ENCODE data around the gene SMIM21. TPM values are rescaled to one million over a fixed set of nuclear protein-coding genes. Genes with fewer than 3 reads are reported as not detected.

SMIM21 gene
- polyA plus RNA-seq, 3 donors: not detected

DNA sequence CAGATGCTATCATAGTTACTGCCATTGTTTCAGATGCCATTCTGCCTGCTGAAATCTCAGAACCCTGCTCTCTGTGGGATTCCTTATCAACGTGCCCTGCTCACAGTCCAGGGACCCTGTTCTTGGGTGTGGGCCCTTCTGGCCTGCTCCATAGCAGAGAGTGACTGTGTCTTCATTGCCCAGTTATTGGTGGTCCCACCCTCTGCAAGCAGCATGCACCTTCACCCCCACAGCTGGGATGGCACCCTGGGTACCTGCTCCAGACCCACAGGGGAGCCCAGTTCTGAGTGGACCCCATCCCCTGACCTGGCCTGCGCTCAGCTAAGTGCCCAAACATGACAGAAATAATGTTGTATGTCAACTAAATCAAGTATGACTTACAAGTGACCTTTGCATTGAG lies 36.6 kb downstream of the SMIM21 start:
- intact Hi-C loops (cut with micrococcal nuclease): no loop called here
- Histone ChIP-seq H3K4me2 (replicated peaks; ENCODE audit: extremely low read depth, low read length, poor library complexity, severe bottlenecking) (no peak overlapping the region), H4K20me1 (ENCODE audit: insufficient read depth, low read length) (no peaks in the 10 kb centered on the region), H3K4me3 (replicated peaks in 1 of 3; ENCODE audit: low read depth in 2 of 3, low read length in 3 of 3) (no peak overlapping the region), H3K27ac (ENCODE audit: low read depth in 1 of 2, low read length in 2 of 2) (no peak overlapping the region), H3K9ac (ENCODE audit: insufficient read depth, low read length, poor library complexity, severe bottlenecking) (no peak overlapping the region), H3K4me1 (ENCODE audit: control insufficient read depth in 1 of 2, insufficient read depth in 2 of 2, low read length in 2 of 2) (no peaks in the 10 kb centered on the region), H3K27me3 (ENCODE audit: control insufficient read depth in 2 of 2, insufficient read depth in 2 of 2, low read length in 2 of 2) (peaks cover 0 to 7% of the 10 kb centered on the region in 2 donors), H3K79me2 (ENCODE audit: insufficient read depth, low read length) (no peaks in the 10 kb centered on the region), H3K9me3 (replicated peaks in 1 of 2; ENCODE audit: control insufficient read depth in 1 of 2, insufficient read depth in 1 of 2, low read length in 2 of 2) (no peaks in the 10 kb centered on the region), H3K36me3 (replicated peaks in 1 of 2; ENCODE audit: control insufficient read depth in 1 of 2, insufficient read depth in 2 of 2, low read length in 2 of 2) (no peaks in the 10 kb centered on the region), H2AFZ (ENCODE audit: insufficient read depth, low read depth, low read length, poor library complexity, severe bottlenecking) (no peak overlapping the region)
- Mint-ChIP-seq H3K27ac (no peak overlapping the region), H3K4me1 (no peaks in the 10 kb centered on the region), H3K9me3 (peaks cover 0 to 7% (median 4%) of the 10 kb centered on the region in 7 donors), H3K4me3 (no peak overlapping the region), H3K27me3 (ENCODE audit: low read depth in 3 of 3) (peaks cover 5 to 9% (median 5%) of the 10 kb centered on the region in 3 donors), H3K36me3 (no peaks in the 10 kb centered on the region)
- TF ChIP-seq, protein P1, sequence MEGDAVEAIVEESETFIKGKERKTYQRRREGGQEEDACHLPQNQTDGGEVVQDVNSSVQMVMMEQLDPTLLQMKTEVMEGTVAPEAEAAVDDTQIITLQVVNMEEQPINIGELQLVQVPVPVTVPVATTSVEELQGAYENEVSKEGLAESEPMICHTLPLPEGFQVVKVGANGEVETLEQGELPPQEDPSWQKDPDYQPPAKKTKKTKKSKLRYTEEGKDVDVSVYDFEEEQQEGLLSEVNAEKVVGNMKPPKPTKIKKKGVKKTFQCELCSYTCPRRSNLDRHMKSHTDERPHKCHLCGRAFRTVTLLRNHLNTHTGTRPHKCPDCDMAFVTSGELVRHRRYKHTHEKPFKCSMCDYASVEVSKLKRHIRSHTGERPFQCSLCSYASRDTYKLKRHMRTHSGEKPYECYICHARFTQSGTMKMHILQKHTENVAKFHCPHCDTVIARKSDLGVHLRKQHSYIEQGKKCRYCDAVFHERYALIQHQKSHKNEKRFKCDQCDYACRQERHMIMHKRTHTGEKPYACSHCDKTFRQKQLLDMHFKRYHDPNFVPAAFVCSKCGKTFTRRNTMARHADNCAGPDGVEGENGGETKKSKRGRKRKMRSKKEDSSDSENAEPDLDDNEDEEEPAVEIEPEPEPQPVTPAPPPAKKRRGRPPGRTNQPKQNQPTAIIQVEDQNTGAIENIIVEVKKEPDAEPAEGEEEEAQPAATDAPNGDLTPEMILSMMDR (IDR thresholded peaks at IDR 0.05): no peak
- 89% methylated on average over 2 of the region's 2 CpGs for WGBS (ENCODE audit: insufficient coverage)
- no peak for DNase-seq

DNA sequence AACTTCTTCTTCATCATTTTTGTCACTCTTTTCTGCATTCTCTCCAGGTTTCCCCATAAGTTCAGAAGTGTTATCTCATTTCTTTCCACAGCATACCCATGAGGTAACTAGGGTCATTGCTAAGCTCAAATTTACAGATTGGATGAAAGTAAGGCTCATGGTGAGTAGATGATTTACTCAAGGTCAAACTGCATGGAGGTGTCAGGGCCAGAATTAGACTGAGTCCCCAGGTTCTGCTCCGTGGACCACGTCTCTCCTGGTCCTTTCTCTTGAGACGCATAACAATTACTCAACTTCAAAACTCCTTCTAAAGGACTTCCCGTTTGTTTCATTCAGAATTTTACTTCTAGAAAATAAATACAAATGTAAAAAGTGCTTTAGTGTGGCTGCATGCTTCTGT lies 43.4 kb downstream of the SMIM21 start:
- no peaks in the 10 kb centered on the region for H3K79me2 ChIP-seq (ENCODE audit: insufficient read depth, low read length)
- Mint-ChIP-seq H3K9me3 (peaks cover 0 to 6% (median 3%) of the 10 kb centered on the region in 7 donors), H3K27ac (no peak overlapping the region), H3K4me3 (no peak overlapping the region), H3K4me1 (no peaks in the 10 kb centered on the region), H3K36me3 (no peaks in the 10 kb centered on the region), H3K27me3 (ENCODE audit: low read depth in 3 of 3) (peaks cover 1 to 11% (median 9%) of the 10 kb centered on the region in 3 donors)
- no peak overlapping the region for H2AFZ ChIP-seq (ENCODE audit: insufficient read depth, low read depth, low read length, poor library complexity, severe bottlenecking)
- WGBS (ENCODE audit: insufficient coverage): no CpG with 5 or more reads among the region's 4 CpGs
- intact Hi-C loops (cut with micrococcal nuclease): no loop called here
- no peaks in the 10 kb centered on the region for H4K20me1 ChIP-seq (ENCODE audit: insufficient read depth, low read length)
- H3K4me3 ChIP-seq (replicated peaks in 1 of 3; ENCODE audit: low read depth in 2 of 3, low read length in 3 of 3): no peak overlapping the region
- H3K36me3 ChIP-seq (replicated peaks in 1 of 2; ENCODE audit: control insufficient read depth in 1 of 2, insufficient read depth in 2 of 2, low read length in 2 of 2): no peaks in the 10 kb centered on the region
- no peak overlapping the region for H3K27ac ChIP-seq (ENCODE audit: low read depth in 1 of 2, low read length in 2 of 2)
- no peak overlapping the region for H3K4me2 ChIP-seq (replicated peaks; ENCODE audit: extremely low read depth, low read length, poor library complexity, severe bottlenecking)
- H3K4me1 ChIP-seq (ENCODE audit: control insufficient read depth in 1 of 2, insufficient read depth in 2 of 2, low read length in 2 of 2): no peaks in the 10 kb centered on the region
- H3K9me3 ChIP-seq (replicated peaks in 1 of 2; ENCODE audit: control insufficient read depth in 1 of 2, insufficient read depth in 1 of 2, low read length in 2 of 2): no peaks in the 10 kb centered on the region
- no peak for DNase-seq
- TF ChIP-seq, protein P1 (IDR thresholded peaks at IDR 0.05): no peak
- H3K27me3 ChIP-seq (ENCODE audit: control insufficient read depth in 2 of 2, insufficient read depth in 2 of 2, low read length in 2 of 2): no peaks in the 10 kb centered on the region
- no peak overlapping the region for H3K9ac ChIP-seq (ENCODE audit: insufficient read depth, low read length, poor library complexity, severe bottlenecking)
